Panc1 (cell line): ENCODE data around the gene LITAF. TPM values are rescaled to one million over a fixed set of nuclear protein-coding genes. Genes with fewer than 3 reads are reported as not detected.

Source experiments
- ATAC-seq: fragments of 200-7000 bp; cut with Tn5 transposase; 2 replicates; pipeline ENCODE4 v1.9.1; 2020; ENCODE audit warnings: mild to moderate bottlenecking, moderate library complexity
- BruUV-seq: library from RNA; stranded (reverse); fragments of 400-500 nt; replicated peaks from 2 replicates; lab custom pipeline; 2021; lab: Mats Ljungman, UMichigan
- CTCF ChIA-PET: fragments of 300-600 bp; sonication (Branson Sonifier 250); formaldehyde crosslinking; loops from one replicate; lab custom pipeline; 2022; ENCODE audit warnings: antibody characterized with exemption; lab: Charles Lee
- POLR2A ChIA-PET: fragments of 300-600 bp; sonication (Branson Sonifier 250); formaldehyde crosslinking; loops from one replicate; lab custom pipeline; 2022; ENCODE audit warnings: antibody characterized with exemption; lab: Charles Lee
- DNase-seq: peaks from one replicate; pipeline ENCODE4 v3.0.0-alpha.2; 2010; ENCODE audit warnings: low read depth, low spot score
- H3K27ac ChIP-seq: 2 replicates; pipeline ENCODE4 v1.5.1; 2011; ENCODE audit warnings: mild to moderate bottlenecking, low read length, inconsistent platforms
- H3K27me3 ChIP-seq: fragments of 200-500 bp; sonication (Bioruptor generic); 2 replicates; pipeline ENCODE4 v1.6.0; 2014; ENCODE audit warnings: low read length, inconsistent platforms; ENCODE audit not compliant: control insufficient read depth, insufficient read depth
- H3K36me3 ChIP-seq: fragments of 200-500 bp; sonication (Bioruptor generic); 2 replicates; pipeline ENCODE4 v1.5.1; 2014; ENCODE audit warnings: inconsistent platforms, mild to moderate bottlenecking, low read length, moderate library complexity; ENCODE audit not compliant: control insufficient read depth, insufficient read depth
- H3K4me1 ChIP-seq: 2 replicates; pipeline ENCODE4 v1.5.1; 2011; ENCODE audit warnings: inconsistent platforms, mild to moderate bottlenecking, low read length, moderate library complexity; ENCODE audit not compliant: control insufficient read depth, insufficient read depth
- H3K4me3 ChIP-seq, 2 experiments: 2 replicates each; pipeline ENCODE4 v1.5.1; 2011 to 2012; ENCODE audit warnings: low read depth in 2 of 2, low read length in 2 of 2, mild to moderate bottlenecking in 2 of 2, inconsistent platforms in 1 of 2, moderate library complexity in 1 of 2
- H3K9me3 ChIP-seq: fragments of 200-500 bp; sonication (Bioruptor generic); 2 replicates; pipeline ENCODE4 v1.5.1; 2014; ENCODE audit warnings: low read depth, mild to moderate bottlenecking, inconsistent platforms, low read length, moderate library complexity; ENCODE audit not compliant: control insufficient read depth, insufficient read depth
- POLR2AphosphoS5 ChIP-seq: IDR thresholded peaks from 2 replicates; pipeline ENCODE4 v1.6.1; 2012; ENCODE audit warnings: mild to moderate bottlenecking, low read depth, low read length, moderate library complexity
- REST ChIP-seq, 2 experiments: IDR thresholded peaks; 2 replicates each; pipeline ENCODE4 v1.6.1; 2011 to 2012; ENCODE audit warnings: low read depth in 2 of 2, control low read depth in 1 of 2, low read length in 1 of 2, mild to moderate bottlenecking in 1 of 2, moderate library complexity in 1 of 2; ENCODE audit not compliant: insufficient read depth in 1 of 2
- SIN3A ChIP-seq: IDR thresholded peaks from 2 replicates; pipeline ENCODE4 v1.6.1; 2012; ENCODE audit warnings: low read depth, mild to moderate bottlenecking, low read length, moderate library complexity, borderline replicate concordance; ENCODE audit not compliant: insufficient read depth
- TCF7L2 ChIP-seq: IDR thresholded peaks from 2 replicates; pipeline ENCODE4 v1.6.1; 2011; ENCODE audit warnings: mild to moderate bottlenecking, low read depth, low read length, inconsistent platforms
- in situ Hi-C: cut with HindIII; loops from 2 replicates; pipeline ENCODE4 v1.10.0; 2016; ENCODE audit warnings: low sequenced_read_pairs, low pct_unique_long_range_greater_than_20kb
- intact Hi-C: fragments of 100-400 bp; cut with micrococcal nuclease; formaldehyde crosslinking; loops from one replicate; pipeline ENCODE4 v1.10.0; 2022; ENCODE audit not compliant: unreplicated experiment
- total RNA-seq: library from RNA; stranded (reverse); gene quantifications from one replicate; pipeline ENCODE4 v1.2.1, GENCODE V29; 2021; ENCODE audit not compliant: unreplicated experiment
- TF ChIP-seq, protein P1 (sequence below): fragments of 450-650 bp; IDR thresholded peaks from 2 replicates; pipeline ENCODE4 v1.5.1; 2017; ENCODE audit warnings: mild to moderate bottlenecking

LITAF gene
- total RNA-seq, 1 experiment from 2014 or later, result 85.2 TPM

- H3K4me3 ChIP-seq, result no peak overlapping the region
- TF ChIP-seq, protein P1, sequence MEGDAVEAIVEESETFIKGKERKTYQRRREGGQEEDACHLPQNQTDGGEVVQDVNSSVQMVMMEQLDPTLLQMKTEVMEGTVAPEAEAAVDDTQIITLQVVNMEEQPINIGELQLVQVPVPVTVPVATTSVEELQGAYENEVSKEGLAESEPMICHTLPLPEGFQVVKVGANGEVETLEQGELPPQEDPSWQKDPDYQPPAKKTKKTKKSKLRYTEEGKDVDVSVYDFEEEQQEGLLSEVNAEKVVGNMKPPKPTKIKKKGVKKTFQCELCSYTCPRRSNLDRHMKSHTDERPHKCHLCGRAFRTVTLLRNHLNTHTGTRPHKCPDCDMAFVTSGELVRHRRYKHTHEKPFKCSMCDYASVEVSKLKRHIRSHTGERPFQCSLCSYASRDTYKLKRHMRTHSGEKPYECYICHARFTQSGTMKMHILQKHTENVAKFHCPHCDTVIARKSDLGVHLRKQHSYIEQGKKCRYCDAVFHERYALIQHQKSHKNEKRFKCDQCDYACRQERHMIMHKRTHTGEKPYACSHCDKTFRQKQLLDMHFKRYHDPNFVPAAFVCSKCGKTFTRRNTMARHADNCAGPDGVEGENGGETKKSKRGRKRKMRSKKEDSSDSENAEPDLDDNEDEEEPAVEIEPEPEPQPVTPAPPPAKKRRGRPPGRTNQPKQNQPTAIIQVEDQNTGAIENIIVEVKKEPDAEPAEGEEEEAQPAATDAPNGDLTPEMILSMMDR, result no peak
- TF ChIP-seq TCF7L2 (no peak), SIN3A (no peak), REST (IDR thresholded peaks at IDR 0.05; ENCODE audit: insufficient read depth in 1 of 2, low read depth in 2 of 2, low read length in 1 of 2) (no peak), POLR2AphosphoS5 (no peak)
- H3K9me3 ChIP-seq, result no peaks in the 10 kb centered on the region
- H3K4me1 ChIP-seq, result no peaks in the 10 kb centered on the region
- POLR2A ChIA-PET, result no interaction called here
- ATAC-seq, result no peak
- DNase-seq, result no peak
- H3K27ac ChIP-seq, result no peak overlapping the region
- intact Hi-C loops (no loop called here), in situ Hi-C loops (no loop called here)
- BruUV-seq, result no TSS peak
- CTCF ChIA-PET, result no interaction called here
- no peaks in the 10 kb centered on the region for H3K27me3 ChIP-seq
- no peaks in the 10 kb centered on the region for H3K36me3 ChIP-seq
Observed at GRCh38 chr16:11547118-11547916, 39.4 kb downstream of the LITAF start.

DNA sequence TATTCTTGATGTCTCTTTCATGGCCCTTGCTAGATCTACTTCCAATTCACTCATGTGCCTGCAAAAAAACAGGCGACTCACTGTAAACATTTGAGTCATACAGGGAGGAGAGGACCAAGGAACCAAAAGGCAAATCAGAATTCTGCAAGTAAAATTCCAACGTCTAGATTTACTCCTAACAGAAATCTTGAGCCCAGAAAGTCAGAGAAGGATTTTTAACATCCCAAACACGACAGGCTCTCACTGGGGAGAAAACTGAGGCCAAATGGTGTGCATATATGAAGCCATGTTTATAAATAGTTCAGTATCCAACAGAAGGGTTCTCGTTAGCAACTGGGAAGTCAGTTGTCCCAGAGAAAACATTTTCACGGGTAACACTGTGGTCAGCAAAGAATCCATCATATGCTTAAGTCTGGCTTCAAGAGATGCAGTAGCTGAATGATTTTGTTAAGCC lies 40.1 kb downstream of the LITAF start:
- no peaks in the 10 kb centered on the region for H3K4me1 ChIP-seq
- BruUV-seq, result no TSS peak
- in situ Hi-C loops, result no loop called here
- H3K9me3 ChIP-seq, result no peaks in the 10 kb centered on the region
- H3K27me3 ChIP-seq, result no peaks in the 10 kb centered on the region
- no peak overlapping the region for H3K4me3 ChIP-seq
- H3K27ac ChIP-seq, result no peak overlapping the region
- DNase-seq (no peak), ATAC-seq (no peak)
- H3K36me3 ChIP-seq, result no peaks in the 10 kb centered on the region
- ChIA-PET POLR2A (interaction anchor here (0.7 kb wide), 1 partner anchor 40 kb away, joined by 13 read pairs; no protein-coding TSS in a partner anchor), CTCF (no interaction called here)
- intact Hi-C loops, result no loop called here
- TF ChIP-seq REST (IDR thresholded peaks at IDR 0.05; ENCODE audit: insufficient read depth in 1 of 2, low read depth in 2 of 2, low read length in 1 of 2) (no peak), TCF7L2 (no peak), POLR2AphosphoS5 (no peak), SIN3A (no peak)
- TF ChIP-seq, protein P1, result no peak
